Neural cell (in vitro differentiated cells): ENCODE results near the gene SDC3.

Experiments used
- CTCF ChIP-seq: fragments of 450-650 bp; IDR thresholded peaks from 2 replicates; pipeline ENCODE4 v1.5.1; 2014; ENCODE audit warnings: antibody characterized with exemption, mild to moderate bottlenecking, moderate library complexity; ENCODE audit not compliant: poor library complexity, severe bottlenecking
- EP300 ChIP-seq: fragments of 450-650 bp; conservative IDR thresholded peaks from 2 replicates; pipeline ENCODE4 v1.6.1; 2014; ENCODE audit warnings: antibody characterized with exemption, mild to moderate bottlenecking, moderate library complexity; ENCODE audit not compliant: poor library complexity, severe bottlenecking
- POLR2AphosphoS5 ChIP-seq: IDR thresholded peaks from 2 replicates; pipeline ENCODE4 v1.6.1; 2012
- TAF1 ChIP-seq: IDR thresholded peaks from 2 replicates; pipeline ENCODE4 v1.6.1; 2012; ENCODE audit warnings: low read depth
- TF ChIP-seq, protein P1 (sequence below): IDR thresholded peaks from 2 replicates; pipeline ENCODE4 v1.6.1; 2012; ENCODE audit warnings: borderline replicate concordance

GRCh38 chr1:30905916-30906620 is 2.5 kb downstream of the SDC3 start:
- TF ChIP-seq CTCF (no peak), EP300 (no peak), POLR2AphosphoS5 (no peak), TAF1 (no peak)
- TF ChIP-seq, protein P1, sequence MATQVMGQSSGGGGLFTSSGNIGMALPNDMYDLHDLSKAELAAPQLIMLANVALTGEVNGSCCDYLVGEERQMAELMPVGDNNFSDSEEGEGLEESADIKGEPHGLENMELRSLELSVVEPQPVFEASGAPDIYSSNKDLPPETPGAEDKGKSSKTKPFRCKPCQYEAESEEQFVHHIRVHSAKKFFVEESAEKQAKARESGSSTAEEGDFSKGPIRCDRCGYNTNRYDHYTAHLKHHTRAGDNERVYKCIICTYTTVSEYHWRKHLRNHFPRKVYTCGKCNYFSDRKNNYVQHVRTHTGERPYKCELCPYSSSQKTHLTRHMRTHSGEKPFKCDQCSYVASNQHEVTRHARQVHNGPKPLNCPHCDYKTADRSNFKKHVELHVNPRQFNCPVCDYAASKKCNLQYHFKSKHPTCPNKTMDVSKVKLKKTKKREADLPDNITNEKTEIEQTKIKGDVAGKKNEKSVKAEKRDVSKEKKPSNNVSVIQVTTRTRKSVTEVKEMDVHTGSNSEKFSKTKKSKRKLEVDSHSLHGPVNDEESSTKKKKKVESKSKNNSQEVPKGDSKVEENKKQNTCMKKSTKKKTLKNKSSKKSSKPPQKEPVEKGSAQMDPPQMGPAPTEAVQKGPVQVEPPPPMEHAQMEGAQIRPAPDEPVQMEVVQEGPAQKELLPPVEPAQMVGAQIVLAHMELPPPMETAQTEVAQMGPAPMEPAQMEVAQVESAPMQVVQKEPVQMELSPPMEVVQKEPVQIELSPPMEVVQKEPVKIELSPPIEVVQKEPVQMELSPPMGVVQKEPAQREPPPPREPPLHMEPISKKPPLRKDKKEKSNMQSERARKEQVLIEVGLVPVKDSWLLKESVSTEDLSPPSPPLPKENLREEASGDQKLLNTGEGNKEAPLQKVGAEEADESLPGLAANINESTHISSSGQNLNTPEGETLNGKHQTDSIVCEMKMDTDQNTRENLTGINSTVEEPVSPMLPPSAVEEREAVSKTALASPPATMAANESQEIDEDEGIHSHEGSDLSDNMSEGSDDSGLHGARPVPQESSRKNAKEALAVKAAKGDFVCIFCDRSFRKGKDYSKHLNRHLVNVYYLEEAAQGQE = no peak
